K562 (cell line): ENCODE results near the gene PIKFYVE. TPM values are rescaled to one million over a fixed set of nuclear protein-coding genes. Genes with fewer than 3 reads are reported as not detected.

Experiments used
- ATAC-seq: fragments of 200-7000 bp; cut with Tn5 transposase; 3 replicates; pipeline ENCODE4 v1.9.1; 2020; ENCODE audit warnings: moderate library complexity
- BruUV-seq: library from RNA; stranded (reverse); fragments of 400-500 nt; replicated peaks from 2 replicates; lab custom pipeline; 2021; lab: Mats Ljungman, UMichigan
- CTCF ChIA-PET: fragments of 300-600 bp; formaldehyde crosslinking; extraction: SDS; loops from one replicate; lab custom pipeline; 2021; ENCODE audit warnings: low intra/inter-chr PET ratio; lab: Yijun Ruan, JAX
- POLR2A ChIA-PET: fragments of 300-600, 350-650 bp; sonication (Branson Sonifier 250); formaldehyde crosslinking; extraction: SDS; loops from one replicate; lab custom pipeline; 2021; ENCODE audit warnings: antibody characterized with exemption, inconsistent platforms; lab: Yijun Ruan, JAX
- DNase-seq, 4 experiments: peaks; one replicate each; pipeline versions ENCODE4 v3.0.0 to v3.0.0-alpha.2; 2011 to 2018; ENCODE audit warnings: low spot score in 3 of 4, mixed read lengths in 3 of 4; ENCODE audit errors: extremely low read depth in 1 of 4
- FAIRE-seq: peaks from 2 replicates; lab custom pipeline; 2011; peaks lifted over from hg19 to GRCh38; lab: Jason Lieb, UNC
- H2AFZ ChIP-seq: 2 replicates; pipeline ENCODE4 v1.6.0; 2011; ENCODE audit warnings: low read depth, low read length, control low read depth, inconsistent platforms
- H3K27ac ChIP-seq: fragments of 200-600 bp; 3 replicates; pipeline ENCODE4 v1.8.0; 2011; ENCODE audit warnings: low read depth, mild to moderate bottlenecking, control low read depth, inconsistent platforms, low read length, moderate library complexity, mixed read lengths; ENCODE audit errors: extremely low read depth
- H3K27me3 ChIP-seq, 2 experiments: fragments of 300-600 bp in 1 of 2; 2 replicates in 1 of 2; 3 replicates in 1 of 2; pipeline versions ENCODE4 v1.6.0 to v1.8.0; 2011; ENCODE audit warnings: inconsistent platforms in 2 of 2, low read length in 2 of 2, mild to moderate bottlenecking in 1 of 2, mixed read lengths in 1 of 2, moderate library complexity in 1 of 2; ENCODE audit not compliant: control insufficient read depth in 2 of 2, insufficient read depth in 2 of 2
- H3K36me3 ChIP-seq: fragments of 300-600 bp; 3 replicates; pipeline ENCODE4 v1.8.0; 2011; ENCODE audit warnings: mild to moderate bottlenecking, low read length, inconsistent platforms; ENCODE audit not compliant: control insufficient read depth, insufficient read depth
- H3K4me1 ChIP-seq, 2 experiments: fragments of 200-600 bp in 1 of 2; replicated peaks in 1 of 2; 2 replicates in 1 of 2; 3 replicates in 1 of 2; pipeline versions ENCODE4 v1.5.1 to v1.8.0; 2011; ENCODE audit warnings: inconsistent platforms in 2 of 2, low read length in 2 of 2, mild to moderate bottlenecking in 1 of 2, mixed read lengths in 1 of 2, moderate library complexity in 1 of 2; ENCODE audit not compliant: control insufficient read depth in 2 of 2, insufficient read depth in 2 of 2
- H3K4me2 ChIP-seq: 2 replicates; pipeline ENCODE4 v1.6.1; 2011; ENCODE audit warnings: low read length, control low read depth, inconsistent platforms, mixed read lengths; ENCODE audit not compliant: insufficient read depth
- H3K4me3 ChIP-seq: fragments of 200-600 bp; sonication (generic), shearing (Covaris generic); 2 replicates; pipeline ENCODE4 v1.5.1; 2016; ENCODE audit warnings: control low read depth, inconsistent platforms
- H3K79me2 ChIP-seq: fragments of 200-600 bp; 3 replicates; pipeline ENCODE4 v1.8.0; 2011; ENCODE audit warnings: low read length, inconsistent platforms; ENCODE audit not compliant: control insufficient read depth, insufficient read depth
- H3K9ac ChIP-seq, 2 experiments: 2 replicates each; pipeline versions ENCODE4 v1.6.0 to v1.6.1; 2011; ENCODE audit warnings: low read depth in 2 of 2, low read length in 2 of 2, control low read depth in 1 of 2, inconsistent platforms in 1 of 2, mild to moderate bottlenecking in 1 of 2, mixed read lengths in 1 of 2; ENCODE audit not compliant: insufficient read depth in 1 of 2
- H3K9me1 ChIP-seq: one replicate; pipeline ENCODE4 v1.6.0; 2011; ENCODE audit warnings: inconsistent platforms, mild to moderate bottlenecking, low read length, moderate library complexity; ENCODE audit not compliant: control insufficient read depth, insufficient read depth
- H3K9me3 ChIP-seq: replicated peaks from 2 replicates; pipeline ENCODE4 v1.5.1; 2011; ENCODE audit warnings: low read depth, low read length, inconsistent platforms; ENCODE audit not compliant: control insufficient read depth, insufficient read depth
- H4K20me1 ChIP-seq: replicated peaks from 2 replicates; pipeline ENCODE4 v1.6.1; 2011; ENCODE audit warnings: low read length, inconsistent platforms, mixed read lengths; ENCODE audit not compliant: control insufficient read depth, insufficient read depth
- ARID4B ChIP-seq: sonication (generic); formaldehyde crosslinking; IDR thresholded peaks from 2 replicates; pipeline ENCODE4 v1.8.0; 2022; ENCODE audit warnings: mild to moderate bottlenecking, missing genetic modification reagents
- ARNT ChIP-seq, 2 experiments: fragments of 450-650 bp; IDR thresholded peaks; 2 replicates each; pipeline ENCODE4 v1.6.1; 2016; ENCODE audit warnings: mild to moderate bottlenecking in 1 of 2
- BCL6 ChIP-seq: fragments of 250-450 bp; sonication (Bioruptor Pico); IDR thresholded peaks from 2 replicates; pipeline ENCODE4 v1.4.0; 2020
- BRD9 ChIP-seq: fragments of 450-650 bp; IDR thresholded peaks from 2 replicates; pipeline ENCODE4 v1.6.1; 2018; ENCODE audit warnings: low read depth; ENCODE audit not compliant: partially characterized antibody
- CC2D1A ChIP-seq: fragments of 450-650 bp; IDR thresholded peaks from 2 replicates; pipeline ENCODE4 v1.6.1; 2017; ENCODE audit warnings: mild to moderate bottlenecking
- CTCFL ChIP-seq: IDR thresholded peaks from 2 replicates; pipeline ENCODE4 v1.6.1; 2011; ENCODE audit warnings: borderline replicate concordance, low read depth, mild to moderate bottlenecking, moderate library complexity, low read length; ENCODE audit not compliant: insufficient read depth, poor library complexity, severe bottlenecking
- HOMEZ ChIP-seq: fragments of 250-450 bp; sonication (Bioruptor Pico); IDR thresholded peaks from 2 replicates; pipeline ENCODE4 v1.4.0; 2020; ENCODE audit warnings: mild to moderate bottlenecking, moderate library complexity
- POLR3A ChIP-seq: IDR thresholded peaks from 2 replicates; pipeline ENCODE4 v1.6.1; 2011; ENCODE audit warnings: borderline replicate concordance, mild to moderate bottlenecking, moderate library complexity; ENCODE audit not compliant: insufficient read length, insufficient read depth; ENCODE audit errors: extremely low read depth
- SMARCA5 ChIP-seq: fragments of 450-650 bp; IDR thresholded peaks from 2 replicates; pipeline ENCODE4 v1.6.1; 2016
- SNIP1 ChIP-seq: fragments of 450-650 bp; IDR thresholded peaks from 2 replicates; pipeline ENCODE4 v1.7.1; 2017; ENCODE audit warnings: low read depth, mild to moderate bottlenecking
- TEAD1 ChIP-seq, 2 experiments: fragments of 450-650 bp in 1 of 2; sonication (generic) in 1 of 2; formaldehyde crosslinking; IDR thresholded peaks; 2 replicates each; pipeline versions ENCODE4 v1.4.0 to v1.8.0; 2020 to 2022; ENCODE audit warnings: mild to moderate bottlenecking in 2 of 2, missing genetic modification reagents in 1 of 2
- ZFP1 ChIP-seq: fragments of 450-650 bp; formaldehyde crosslinking; IDR thresholded peaks from 2 replicates; pipeline ENCODE4 v1.4.0; 2020; ENCODE audit warnings: mild to moderate bottlenecking, mixed read lengths
- ZFX ChIP-seq: sonication (generic); formaldehyde crosslinking; IDR thresholded peaks from 2 replicates; pipeline ENCODE4 v1.8.0; 2022; ENCODE audit warnings: mild to moderate bottlenecking, missing genetic modification reagents, moderate library complexity
- ZNF551 ChIP-seq: fragments of 250-450 bp; sonication (Bioruptor Pico); IDR thresholded peaks from 2 replicates; pipeline ENCODE4 v1.5.0; 2021; ENCODE audit warnings: mild to moderate bottlenecking, moderate library complexity
- ZNF668 ChIP-seq: fragments of 250-450 bp; sonication (Bioruptor Pico); IDR thresholded peaks from 2 replicates; pipeline ENCODE4 v1.8.0; 2022; ENCODE audit warnings: mild to moderate bottlenecking, inconsistent platforms
- in situ Hi-C: fragments of 300-500 bp; cut with MboI; formaldehyde crosslinking; loops from 4 replicates; pipeline ENCODE4 v1.15.0; 2018; ENCODE audit warnings: inconsistent platforms, mixed read lengths
- intact Hi-C: fragments of 100-400 bp; cut with micrococcal nuclease; formaldehyde crosslinking; loops from 2 replicates; pipeline ENCODE4 v1.14.2; 2022
- polyA plus RNA-seq, 8 experiments: library from polyadenylated mRNA; depleted of rRNA in 4 of 8; stranded (reverse) in 5 of 8; unstranded in 3 of 8; fragments of >200 nt; fragmentation: Nextera tagmentation in 2 of 8; fragmentation: Illumina TruSeq in 1 of 8; extraction: Ambion mirVana in 2 of 8; extraction: Trizol in 1 of 8; gene quantifications; 2 replicates each; pipeline versions ENCODE4 v1.2.1 to v1.2.3, GENCODE V29; 2011 to 2014; ENCODE audit warnings: inconsistent platforms in 1 of 8, missing spikeins in 1 of 8
- total RNA-seq, 7 experiments: library from RNA; depleted of rRNA in 6 of 7; stranded (reverse); fragments of >200 nt in 6 of 7; fragmentation: Illumina TruSeq in 2 of 7; extraction: Trizol in 2 of 7; gene quantifications; 2 replicates each; pipeline versions ENCODE4 v1.2.1 to v1.2.3, GENCODE V29; 2011 to 2021; ENCODE audit warnings: low replicate concordance in 1 of 7

Gene PIKFYVE
- total and polyA plus RNA-seq, 9 of the 15 experiments (the other 6 are each of a cell fraction or from before 2014, with no cell fraction given), result 3.6 to 25.6 (median 16.7) TPM

GRCh38 chr2:208244422-208244821, 21.6 kb upstream of the PIKFYVE start:
- in situ Hi-C loops (no loop called here), intact Hi-C loops (no loop called here)
- Histone ChIP-seq H4K20me1 (no peaks in the 10 kb centered on the region), H3K4me1 (no peaks in the 10 kb centered on the region; a peak in 1 of 5 replicates), H3K27me3 (no peaks in the 10 kb centered on the region), H3K9me1 (no peaks in the 10 kb centered on the region), H3K4me3 (no peak overlapping the region), H3K9ac (no peak overlapping the region), H3K36me3 (peaks cover 83% of the 10 kb centered on the region; the same call in 2 of the 3 replicates), H3K4me2 (no peak overlapping the region), H3K9me3 (no peaks in the 10 kb centered on the region), H2AFZ (no peak overlapping the region), H3K79me2 (no peaks in the 10 kb centered on the region), H3K27ac (no peak overlapping the region)
- BruUV-seq, result no TSS peak
- FAIRE-seq, result no peak
- ChIA-PET POLR2A (no interaction called here), CTCF (no interaction called here)
- ATAC-seq, result no peak
- TF ChIP-seq TEAD1 (CRISPR knock-in tag; IDR thresholded peaks at IDR 0.05) (no peak), CC2D1A (no peak), POLR3A (no peak), ZNF551 (CRISPR knock-in tag) (no peak), BRD9 (no peak), ARNT (IDR thresholded peaks at IDR 0.05) (no peak), SMARCA5 (no peak), ZNF668 (CRISPR knock-in tag) (no peak), CTCFL (no peak), BCL6 (CRISPR knock-in tag) (no peak), ARID4B (CRISPR knock-in tag) (no peak), ZFP1 (CRISPR knock-in tag) (no peak), ZFX (CRISPR knock-in tag) (no peak), HOMEZ (CRISPR knock-in tag) (no peak), SNIP1 (no peak)
- DNase-seq, result no peak
